Measurements from ENCODE around the gene SCNN1A. TPM values are rescaled to one million over a fixed set of nuclear protein-coding genes. Genes with fewer than 3 reads are reported as not detected.

The SCNN1A gene
- total RNA-seq, 5 donors from 2014 or later (not counting 1 experiment from before 2014, with no cell fraction given): 1.0 to 3.4 (median 2.6) TPM

- Histone ChIP-seq H3K36me3 (ENCODE audit: control insufficient read depth in 2 of 2, extremely low read depth in 1 of 2, insufficient read depth in 1 of 2, low read length in 1 of 2) (no peaks in the 10 kb centered on the region), H3K4me1 (ENCODE audit: control insufficient read depth in 1 of 2, extremely low read depth in 1 of 2, insufficient read depth in 2 of 2, low read length in 2 of 2) (peaks cover 0 to 11% of the 10 kb centered on the region in 2 experiments), H3K27ac (ENCODE audit: low read length) (no peak overlapping the region), H3K9me3 (no peaks in the 10 kb centered on the region), H3K27me3 (replicated peaks in 1 of 2; ENCODE audit: control insufficient read depth in 2 of 2, extremely low read depth in 1 of 2, insufficient read depth in 2 of 2, low read length in 1 of 2) (peaks cover 0 to 58% of the 10 kb centered on the region in 2 experiments), H3K4me3 (ENCODE audit: control insufficient read depth in 1 of 2, extremely low read depth in 1 of 2, low read length in 1 of 2) (no peak overlapping the region)
- ATAC-seq (replicated peaks in 1 of 4) (no peak), DNase-seq (no peak)
- H3K27me3 Mint-ChIP-seq: peaks cover 13 to 23% of the 10 kb centered on the region in 2 donors
- ChIA-PET CTCF (interaction anchor here in 1 of 2 donors (0.9 kb wide), 1 partner anchor 116 kb away, joined by 4 read pairs; no protein-coding TSS in a partner anchor), POLR2A (no interaction called here)
- no peaks in the 10 kb centered on the region for H3K36me3 Mint-ChIP-seq
- WGBS (ENCODE audit: insufficient coverage): 88% methylated on average over 6 of the region's 8 CpGs
- H3K4me1 Mint-ChIP-seq: no peaks in the 10 kb centered on the region
- H3K27ac Mint-ChIP-seq: no peak overlapping the region
- no peaks in the 10 kb centered on the region for H3K9me3 Mint-ChIP-seq
- H3K4me3 Mint-ChIP-seq: no peak overlapping the region
Measured at GRCh38 chr12:6311822-6312528, 63.4 kb downstream of the SCNN1A start.

GRCh38 chr12:6310771-6311610, 64.4 kb downstream of the SCNN1A start:
- no peaks in the 10 kb centered on the region for H3K9me3 ChIP-seq
- peaks cover 0 to 59% of the 10 kb centered on the region in 2 experiments for H3K27me3 ChIP-seq (replicated peaks in 1 of 2; ENCODE audit: control insufficient read depth in 2 of 2, extremely low read depth in 1 of 2, insufficient read depth in 2 of 2, low read length in 1 of 2)
- H3K36me3 ChIP-seq (ENCODE audit: control insufficient read depth in 2 of 2, extremely low read depth in 1 of 2, insufficient read depth in 1 of 2, low read length in 1 of 2): no peaks in the 10 kb centered on the region
- peaks cover 13 to 23% of the 10 kb centered on the region in 2 donors for H3K27me3 Mint-ChIP-seq
- no peaks in the 10 kb centered on the region for H3K4me1 Mint-ChIP-seq
- no peaks in the 10 kb centered on the region for H3K36me3 Mint-ChIP-seq
- no peaks in the 10 kb centered on the region for H3K9me3 Mint-ChIP-seq
- ATAC-seq (replicated peaks in 1 of 4) (peak; percentile 25 to 56 (median 44)), DNase-seq (peak in 1 of 35 experiments; percentile 12)
- H3K4me3 ChIP-seq (ENCODE audit: control insufficient read depth in 1 of 2, extremely low read depth in 1 of 2, low read length in 1 of 2): peak overlapping the region in 1 of 2 donors; percentile 20
- 12% methylated on average over 28 of the region's 43 CpGs for WGBS (ENCODE audit: insufficient coverage)
- no peak overlapping the region for H3K27ac ChIP-seq (ENCODE audit: low read length)
- POLR2A ChIA-PET: no interaction called here
- H3K4me1 ChIP-seq (ENCODE audit: control insufficient read depth in 1 of 2, extremely low read depth in 1 of 2, insufficient read depth in 2 of 2, low read length in 2 of 2): peaks cover 0 to 11% of the 10 kb centered on the region in 2 experiments
- no peak overlapping the region for H3K27ac Mint-ChIP-seq
- peak overlapping the region in 2 of 3 donors; percentile 9 to 31 for H3K4me3 Mint-ChIP-seq
- CTCF ChIA-PET: interaction anchor here (0.6 to 0.9 kb wide), 3 partner anchors 115 to 323 kb away, joined by 3 to 4 read pairs (median 4); no protein-coding TSS in a partner anchor

GRCh38 chr12:6307529-6307928, 67.8 kb downstream of the SCNN1A start:
- POLR2A ChIA-PET: no interaction called here
- Histone ChIP-seq H3K9me3 (no peaks in the 10 kb centered on the region), H3K27ac (ENCODE audit: low read length) (no peak overlapping the region), H3K27me3 (replicated peaks in 1 of 2; ENCODE audit: control insufficient read depth in 2 of 2, extremely low read depth in 1 of 2, insufficient read depth in 2 of 2, low read length in 1 of 2) (peaks cover 0 to 54% of the 10 kb centered on the region in 2 experiments), H3K4me1 (ENCODE audit: control insufficient read depth in 1 of 2, extremely low read depth in 1 of 2, insufficient read depth in 2 of 2, low read length in 2 of 2) (peaks cover 0 to 11% of the 10 kb centered on the region in 2 experiments), H3K36me3 (ENCODE audit: control insufficient read depth in 2 of 2, extremely low read depth in 1 of 2, insufficient read depth in 1 of 2, low read length in 1 of 2) (no peaks in the 10 kb centered on the region), H3K4me3 (ENCODE audit: control insufficient read depth in 1 of 2, extremely low read depth in 1 of 2, low read length in 1 of 2) (no peak overlapping the region)
- Mint-ChIP-seq H3K4me1 (no peaks in the 10 kb centered on the region), H3K36me3 (no peaks in the 10 kb centered on the region), H3K9me3 (no peaks in the 10 kb centered on the region), H3K27me3 (peaks cover 17 to 26% of the 10 kb centered on the region in 2 donors), H3K27ac (no peak overlapping the region), H3K4me3 (no peak overlapping the region)
- CTCF ChIA-PET: no interaction called here
- ATAC-seq (replicated peaks in 1 of 4) (no peak), DNase-seq (no peak)
- WGBS (ENCODE audit: insufficient coverage): 53% methylated on average over 5 of the region's 5 CpGs

- no peak for DNase-seq
- no peak for ATAC-seq (replicated peaks in 1 of 4)
- Histone ChIP-seq H3K4me3 (ENCODE audit: control insufficient read depth in 1 of 2, extremely low read depth in 1 of 2, low read length in 1 of 2) (no peak overlapping the region), H3K27me3 (replicated peaks in 1 of 2; ENCODE audit: control insufficient read depth in 2 of 2, extremely low read depth in 1 of 2, insufficient read depth in 2 of 2, low read length in 1 of 2) (peaks cover 0 to 46% of the 10 kb centered on the region in 2 experiments), H3K36me3 (ENCODE audit: control insufficient read depth in 2 of 2, extremely low read depth in 1 of 2, insufficient read depth in 1 of 2, low read length in 1 of 2) (no peaks in the 10 kb centered on the region), H3K27ac (ENCODE audit: low read length) (no peak overlapping the region), H3K9me3 (no peaks in the 10 kb centered on the region), H3K4me1 (ENCODE audit: control insufficient read depth in 1 of 2, extremely low read depth in 1 of 2, insufficient read depth in 2 of 2, low read length in 2 of 2) (peaks cover 0 to 11% of the 10 kb centered on the region in 2 experiments)
- H3K36me3 Mint-ChIP-seq: no peaks in the 10 kb centered on the region
- no peaks in the 10 kb centered on the region for H3K4me1 Mint-ChIP-seq
- H3K9me3 Mint-ChIP-seq: no peaks in the 10 kb centered on the region
- H3K27me3 Mint-ChIP-seq: peaks cover 17 to 23% of the 10 kb centered on the region in 2 donors
- H3K4me3 Mint-ChIP-seq: no peak overlapping the region
- POLR2A ChIA-PET: interaction anchor here in 1 of 2 donors (0.5 kb wide), 1 partner anchor 20 kb away, joined by 3 read pairs; no protein-coding TSS in a partner anchor
- WGBS (ENCODE audit: insufficient coverage): 73% methylated on average over 9 of the region's 11 CpGs
- H3K27ac Mint-ChIP-seq: no peak overlapping the region
- CTCF ChIA-PET: no interaction called here
Measured at GRCh38 chr12:6306599-6307220, 68.7 kb downstream of the SCNN1A start.

GRCh38 chr12:6306151-6306550, 69.2 kb downstream of the SCNN1A start:
- ATAC-seq (replicated peaks in 1 of 4): no peak
- no peaks in the 10 kb centered on the region for H3K36me3 ChIP-seq (ENCODE audit: control insufficient read depth in 2 of 2, extremely low read depth in 1 of 2, insufficient read depth in 1 of 2, low read length in 1 of 2)
- peaks cover 0 to 11% of the 10 kb centered on the region in 2 experiments for H3K4me1 ChIP-seq (ENCODE audit: control insufficient read depth in 1 of 2, extremely low read depth in 1 of 2, insufficient read depth in 2 of 2, low read length in 2 of 2)
- ChIA-PET POLR2A (no interaction called here), CTCF (interaction anchor here (0.5 to 0.7 kb wide), 2 partner anchors 247 to 542 kb away, joined by 3 read pairs; no protein-coding TSS in a partner anchor)
- no peaks in the 10 kb centered on the region for H3K9me3 Mint-ChIP-seq
- no peak overlapping the region for H3K27ac Mint-ChIP-seq
- peaks cover 17 to 21% of the 10 kb centered on the region in 2 donors for H3K27me3 Mint-ChIP-seq
- H3K9me3 ChIP-seq: no peaks in the 10 kb centered on the region
- peaks cover 0 to 41% of the 10 kb centered on the region in 2 experiments for H3K27me3 ChIP-seq (replicated peaks in 1 of 2; ENCODE audit: control insufficient read depth in 2 of 2, extremely low read depth in 1 of 2, insufficient read depth in 2 of 2, low read length in 1 of 2)
- no peak overlapping the region for H3K27ac ChIP-seq (ENCODE audit: low read length)
- H3K4me3 Mint-ChIP-seq: no peak overlapping the region
- H3K4me3 ChIP-seq (ENCODE audit: control insufficient read depth in 1 of 2, extremely low read depth in 1 of 2, low read length in 1 of 2): no peak overlapping the region
- DNase-seq: no peak
- H3K4me1 Mint-ChIP-seq: no peaks in the 10 kb centered on the region
- 96% methylated on average over 5 of the region's 6 CpGs for WGBS (ENCODE audit: insufficient coverage)
- H3K36me3 Mint-ChIP-seq: no peaks in the 10 kb centered on the region

- ATAC-seq (replicated peaks in 1 of 4) (no peak), DNase-seq (no peak)
- Histone ChIP-seq H3K4me3 (ENCODE audit: control insufficient read depth in 1 of 2, extremely low read depth in 1 of 2, low read length in 1 of 2) (no peak overlapping the region), H3K36me3 (ENCODE audit: control insufficient read depth in 2 of 2, extremely low read depth in 1 of 2, insufficient read depth in 1 of 2, low read length in 1 of 2) (no peaks in the 10 kb centered on the region), H3K4me1 (ENCODE audit: control insufficient read depth in 1 of 2, extremely low read depth in 1 of 2, insufficient read depth in 2 of 2, low read length in 2 of 2) (no peaks in the 10 kb centered on the region), H3K27me3 (replicated peaks in 1 of 2; ENCODE audit: control insufficient read depth in 2 of 2, extremely low read depth in 1 of 2, insufficient read depth in 2 of 2, low read length in 1 of 2) (peaks cover 0 to 23% of the 10 kb centered on the region in 2 experiments), H3K9me3 (no peaks in the 10 kb centered on the region), H3K27ac (ENCODE audit: low read length) (no peak overlapping the region)
- Mint-ChIP-seq H3K27ac (no peak overlapping the region), H3K4me3 (no peak overlapping the region), H3K27me3 (peaks cover 4 to 8% of the 10 kb centered on the region in 2 donors), H3K4me1 (no peaks in the 10 kb centered on the region), H3K36me3 (no peaks in the 10 kb centered on the region), H3K9me3 (no peaks in the 10 kb centered on the region)
- 94% methylated on average over 3 of the region's 5 CpGs for WGBS (ENCODE audit: insufficient coverage)
- ChIA-PET POLR2A (interaction anchor here in 1 of 2 donors (0.7 kb wide), 2 partner anchors 15 to 94 kb away, joined by 6 to 11 read pairs; no protein-coding TSS in a partner anchor), CTCF (interaction anchor here in 1 of 2 donors (0.6 kb wide), 1 partner anchor 1640 kb away, joined by 3 read pairs; no protein-coding TSS in a partner anchor)
Measured at GRCh38 chr12:6303071-6303470, 72.3 kb downstream of the SCNN1A start.
